K562 (cell line): Measurements from ENCODE around the gene MARCO.

Experiments used
- CEBPB ChIP-seq: fragments of 450-650 bp; IDR thresholded peaks from 2 replicates; pipeline ENCODE4 v1.6.1; 2016; ENCODE audit warnings: missing genetic modification characterization, missing compliant biosample characterization
- FOXM1 ChIP-seq, 2 experiments: fragments of 450-650 bp in 1 of 2; sonication (generic) in 1 of 2; formaldehyde crosslinking in 1 of 2; IDR thresholded peaks; 2 replicates each; pipeline versions ENCODE4 v1.6.1 to v1.9.0; 2017 to 2022; ENCODE audit warnings: low read depth in 2 of 2, mild to moderate bottlenecking in 2 of 2, missing genetic modification reagents in 1 of 2, moderate library complexity in 1 of 2
- GMEB1 ChIP-seq: fragments of 250-450 bp; sonication (Bioruptor Pico); IDR thresholded peaks from 2 replicates; pipeline ENCODE4 v1.4.0; 2020; ENCODE audit warnings: mild to moderate bottlenecking
- HMGXB4 ChIP-seq: sonication (generic); formaldehyde crosslinking; IDR thresholded peaks from 2 replicates; pipeline ENCODE4 v1.8.1; 2023; ENCODE audit warnings: mild to moderate bottlenecking, missing genetic modification reagents
- LEF1 ChIP-seq: fragments of 450-650 bp; IDR thresholded peaks from 2 replicates; pipeline ENCODE4 v1.6.1; 2016; ENCODE audit warnings: mild to moderate bottlenecking
- POLR2AphosphoS2 ChIP-seq: IDR thresholded peaks from 2 replicates; pipeline ENCODE4 v1.6.1; 2012; ENCODE audit warnings: low read length, improper control_type of control experiment
- PYGO2 ChIP-seq: fragments of 450-650 bp; IDR thresholded peaks from 2 replicates; pipeline ENCODE4 v1.6.1; 2016; ENCODE audit warnings: mild to moderate bottlenecking, missing genetic modification characterization, moderate library complexity, missing compliant biosample characterization
- RAD21 ChIP-seq, 2 experiments: fragments of 250-450 bp in 1 of 2; fragments of 450-650 bp in 1 of 2; sonication (Bioruptor Pico) in 1 of 2; formaldehyde crosslinking in 1 of 2; IDR thresholded peaks in 1 of 2; conservative IDR thresholded peaks in 1 of 2; 2 replicates each; pipeline versions ENCODE4 v1.4.0 to v1.8.0; 2020 to 2022; ENCODE audit warnings: mild to moderate bottlenecking in 2 of 2, moderate library complexity in 1 of 2
- ZBTB2 ChIP-seq: fragments of 450-650 bp; IDR thresholded peaks from 2 replicates; pipeline ENCODE4 v1.6.1; 2016; ENCODE audit warnings: antibody characterized with exemption
- ZBTB33 ChIP-seq: sonication (generic); formaldehyde crosslinking; IDR thresholded peaks from 2 replicates; pipeline ENCODE4 v1.8.1; 2023; ENCODE audit warnings: mild to moderate bottlenecking, missing genetic modification reagents
- ZNF584 ChIP-seq: fragments of 200-800 bp; sonication (Bioruptor generic); IDR thresholded peaks from 2 replicates; pipeline ENCODE4 v1.6.1; 2016; ENCODE audit warnings: low read depth, mild to moderate bottlenecking, missing genetic modification characterization, missing compliant biosample characterization
- ZNF592 ChIP-seq: fragments of 450-650 bp; IDR thresholded peaks from 2 replicates; pipeline ENCODE4 v1.6.1; 2017; ENCODE audit warnings: antibody characterized with exemption, mild to moderate bottlenecking

GRCh38 chr2:119024568-119024967 is 82.6 kb downstream of the MARCO start:
- no peak for TF ChIP-seq FOXM1 (IDR thresholded peaks at IDR 0.05; ENCODE audit: low read depth)
- no peak for TF ChIP-seq FOXM1 (CRISPR knock-in tag; IDR thresholded peaks at IDR 0.05; ENCODE audit: low read depth)
- no peak for TF ChIP-seq ZBTB33 (CRISPR knock-in tag)
- no peak for TF ChIP-seq LEF1
- TF ChIP-seq ZBTB2, result no peak
- no peak for TF ChIP-seq HMGXB4
- TF ChIP-seq CEBPB (tag), result no peak
- TF ChIP-seq POLR2AphosphoS2, result no peak
- TF ChIP-seq ZNF584 (CRISPR knock-in tag), result no peak
- TF ChIP-seq GMEB1 (CRISPR knock-in tag), result no peak
- no peak for TF ChIP-seq ZNF592
- no peak for TF ChIP-seq PYGO2 (tag)
- no peak for TF ChIP-seq RAD21 (CRISPR knock-in tag; conservative IDR thresholded peaks at IDR 0.05 in 1 of 2, IDR thresholded peaks at IDR 0.05 in 1 of 2)
